AG09309 (cell line): ENCODE results near the gene JMJD4.
"Not testable (repeated sequence)": the region's sequence is repeated elsewhere in the genome, so short reads cannot be mapped to it uniquely, and the experiment has no call there.

ENCODE experiments used
- DNase-seq: peaks from one replicate; pipeline ENCODE4 v3.0.0-alpha.2; 2010; ENCODE audit warnings: low read depth
- H3K4me3 ChIP-seq: 2 replicates; pipeline ENCODE4 v1.5.1; 2011; ENCODE audit warnings: mild to moderate bottlenecking, low read depth, low read length, moderate library complexity; ENCODE audit not compliant: control insufficient read depth
- TF ChIP-seq, protein P1 (sequence below): IDR thresholded peaks from 2 replicates; pipeline ENCODE4 v1.5.1; 2011; ENCODE audit warnings: mild to moderate bottlenecking, low read depth, low read length, inconsistent platforms; ENCODE audit not compliant: insufficient read depth, control insufficient read depth; ENCODE audit errors: missing control alignments

The JMJD4 gene

DNA sequence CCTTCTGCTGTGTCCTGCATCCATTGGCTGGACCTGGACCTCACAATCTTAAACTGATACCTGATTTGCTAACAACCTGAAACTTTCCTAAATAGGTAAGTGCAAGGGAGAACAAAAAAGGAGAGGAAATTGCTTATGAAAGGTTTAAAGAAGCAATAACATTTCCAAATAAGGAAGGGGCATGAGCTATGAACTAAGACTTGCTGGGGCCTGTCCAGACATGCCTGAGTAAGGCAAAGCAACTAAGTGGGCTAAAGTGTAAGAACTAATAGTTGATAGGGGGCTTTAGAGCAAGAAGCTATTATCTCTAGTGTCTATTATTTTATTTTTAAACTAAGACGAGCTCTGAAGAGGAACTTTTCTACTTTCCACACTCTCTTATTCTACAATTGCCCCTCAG is 11.6 kb downstream of the JMJD4 start:
- no peak overlapping the region for H3K4me3 ChIP-seq
- no peak for DNase-seq
- TF ChIP-seq, protein P1, sequence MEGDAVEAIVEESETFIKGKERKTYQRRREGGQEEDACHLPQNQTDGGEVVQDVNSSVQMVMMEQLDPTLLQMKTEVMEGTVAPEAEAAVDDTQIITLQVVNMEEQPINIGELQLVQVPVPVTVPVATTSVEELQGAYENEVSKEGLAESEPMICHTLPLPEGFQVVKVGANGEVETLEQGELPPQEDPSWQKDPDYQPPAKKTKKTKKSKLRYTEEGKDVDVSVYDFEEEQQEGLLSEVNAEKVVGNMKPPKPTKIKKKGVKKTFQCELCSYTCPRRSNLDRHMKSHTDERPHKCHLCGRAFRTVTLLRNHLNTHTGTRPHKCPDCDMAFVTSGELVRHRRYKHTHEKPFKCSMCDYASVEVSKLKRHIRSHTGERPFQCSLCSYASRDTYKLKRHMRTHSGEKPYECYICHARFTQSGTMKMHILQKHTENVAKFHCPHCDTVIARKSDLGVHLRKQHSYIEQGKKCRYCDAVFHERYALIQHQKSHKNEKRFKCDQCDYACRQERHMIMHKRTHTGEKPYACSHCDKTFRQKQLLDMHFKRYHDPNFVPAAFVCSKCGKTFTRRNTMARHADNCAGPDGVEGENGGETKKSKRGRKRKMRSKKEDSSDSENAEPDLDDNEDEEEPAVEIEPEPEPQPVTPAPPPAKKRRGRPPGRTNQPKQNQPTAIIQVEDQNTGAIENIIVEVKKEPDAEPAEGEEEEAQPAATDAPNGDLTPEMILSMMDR: no peak

GRCh38 chr1:227718932-227719331 is 16.2 kb downstream of the JMJD4 start:
- DNase-seq: no peak
- TF ChIP-seq, protein P1: no peak
- no peak overlapping the region for H3K4me3 ChIP-seq

- no peak for DNase-seq
- TF ChIP-seq, protein P1: no peak
These were observed 22.5 kb downstream of the JMJD4 start for GRCh38 chr1:227712648-227713047.

DNA sequence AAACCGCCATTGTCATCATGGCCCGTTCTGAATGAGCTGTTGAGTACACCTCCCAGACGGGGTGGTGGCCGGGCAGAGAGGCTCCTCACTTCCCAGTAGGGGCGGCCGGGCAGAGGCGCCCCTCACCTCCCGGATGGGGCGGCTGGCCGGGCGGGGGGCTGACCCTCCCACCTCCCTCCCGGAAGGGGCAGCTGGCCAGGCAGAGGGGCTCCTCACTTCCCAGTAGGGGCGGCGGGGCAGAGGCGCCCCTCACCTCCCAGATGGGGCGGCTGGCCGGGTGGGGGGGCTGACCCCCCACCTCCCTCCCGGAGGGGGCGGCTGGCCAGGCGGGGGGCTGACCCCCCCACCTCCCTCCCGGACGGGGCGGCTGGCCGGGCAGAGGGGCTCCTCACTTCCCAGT is 24.6 kb downstream of the JMJD4 start:
- not testable (repeated sequence) for H3K4me3 ChIP-seq, DNase-seq

More at GRCh38 chr1:227712648-227713047, 22.5 kb downstream of the JMJD4 start:
- H3K4me3 ChIP-seq: no peak overlapping the region

GRCh38 chr1:227709451-227709850 is 25.7 kb downstream of the JMJD4 start:
- no peak for DNase-seq
- TF ChIP-seq, protein P1: no peak
- no peak overlapping the region for H3K4me3 ChIP-seq

GRCh38 chr1:227707846-227708245 is 27.3 kb downstream of the JMJD4 start:
- no peak for DNase-seq
- H3K4me3 ChIP-seq: no peak overlapping the region
- TF ChIP-seq, protein P1: no peak

DNA sequence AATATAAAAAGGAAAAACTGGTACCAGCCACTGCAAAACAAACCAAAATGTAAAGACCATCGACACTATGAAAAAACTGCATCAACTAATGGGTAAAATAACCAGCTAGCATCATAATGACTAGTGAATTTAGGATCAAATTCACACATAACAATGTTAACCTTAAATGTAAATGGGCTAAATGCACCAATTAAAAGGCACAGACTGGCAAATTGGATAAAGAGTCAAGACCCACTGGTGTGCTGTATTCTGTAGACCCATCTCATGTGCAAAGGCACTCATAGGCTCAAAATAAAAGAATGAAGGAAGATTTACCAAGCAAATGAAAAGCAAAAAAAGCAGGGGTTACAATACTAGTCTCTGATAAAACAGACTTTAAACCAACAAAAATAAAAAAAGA is 33.5 kb downstream of the JMJD4 start:
- DNase-seq, H3K4me3 ChIP-seq: not testable (repeated sequence)

DNA sequence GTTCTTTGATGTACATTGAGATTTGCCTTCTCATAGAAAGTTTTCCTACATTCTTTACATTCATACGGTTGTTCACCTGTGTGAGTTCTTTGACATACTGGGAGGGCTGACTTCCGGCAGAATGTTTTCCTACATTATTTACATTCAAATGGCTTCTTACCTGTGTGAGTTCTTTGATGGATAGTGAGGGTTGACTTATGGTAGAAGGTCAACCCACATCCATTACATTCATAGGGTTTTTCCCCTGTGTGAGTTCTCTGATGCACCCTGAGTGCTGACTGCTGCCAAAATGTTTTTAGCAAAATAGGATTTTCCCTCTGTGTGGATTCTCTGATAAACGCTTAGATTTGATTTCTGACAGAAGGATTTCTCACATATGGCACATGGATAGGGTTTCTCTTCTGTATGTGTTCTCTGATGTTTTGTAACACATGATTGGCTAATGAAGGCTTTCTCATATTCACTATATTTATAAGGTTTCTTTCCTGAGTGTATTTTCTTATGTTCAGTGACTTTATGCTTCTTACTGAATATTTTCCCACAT is 37.7 kb downstream of the JMJD4 start:
- no peak overlapping the region for H3K4me3 ChIP-seq
- no peak for DNase-seq
- TF ChIP-seq, protein P1: no peak
